HG03457 (cell line): ENCODE results near the gene ANKRD11.

Experiments used
- ATAC-seq: cut with Tn5 transposase; IDR thresholded peaks from one replicate; pipeline ENCODE4 v1.9.1; 2021; ENCODE audit warnings: moderate number of reproducible peaks; ENCODE audit not compliant: unreplicated experiment

Gene ANKRD11

DNA sequence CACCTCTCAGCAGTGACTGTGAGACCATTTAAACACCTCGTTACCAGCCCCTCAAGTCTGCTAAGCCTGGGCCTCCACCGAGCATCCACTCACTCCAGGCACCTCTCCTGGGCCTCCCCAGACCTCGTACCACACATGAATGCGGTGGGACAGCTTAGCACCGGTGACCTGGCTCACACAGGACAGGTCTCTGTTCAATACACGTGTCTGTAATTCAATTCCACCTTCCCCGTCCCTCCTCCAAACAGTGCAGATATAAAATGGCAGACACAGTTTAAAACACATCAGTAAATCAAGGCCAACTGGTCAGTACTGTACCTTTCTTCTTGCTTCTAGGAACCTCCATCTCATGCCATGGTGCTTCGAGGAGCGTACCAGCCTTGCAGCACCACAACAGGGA is 199.0 kb downstream of the ANKRD11 start:
- no peak for ATAC-seq

DNA sequence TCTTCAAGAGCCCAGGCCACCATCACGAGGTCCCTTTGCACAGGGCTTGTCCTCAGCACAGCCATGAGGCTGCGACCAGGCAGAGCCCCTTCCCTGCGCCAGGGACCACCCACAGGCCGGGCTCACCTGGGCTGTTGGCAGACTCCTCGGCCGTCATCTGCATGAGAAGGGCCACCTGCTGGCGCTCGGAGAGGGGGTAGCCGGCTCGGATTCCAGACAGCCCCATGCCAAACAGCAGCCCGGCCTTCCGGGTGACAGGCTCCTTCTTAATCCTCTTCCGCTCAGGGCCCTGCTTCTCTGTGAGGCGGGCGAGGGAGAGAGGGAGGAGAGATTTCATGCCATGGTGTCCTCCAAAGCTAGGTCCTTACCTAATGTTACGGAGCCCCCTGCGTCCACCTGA is 199.5 kb downstream of the ANKRD11 start:
- no peak for ATAC-seq

DNA sequence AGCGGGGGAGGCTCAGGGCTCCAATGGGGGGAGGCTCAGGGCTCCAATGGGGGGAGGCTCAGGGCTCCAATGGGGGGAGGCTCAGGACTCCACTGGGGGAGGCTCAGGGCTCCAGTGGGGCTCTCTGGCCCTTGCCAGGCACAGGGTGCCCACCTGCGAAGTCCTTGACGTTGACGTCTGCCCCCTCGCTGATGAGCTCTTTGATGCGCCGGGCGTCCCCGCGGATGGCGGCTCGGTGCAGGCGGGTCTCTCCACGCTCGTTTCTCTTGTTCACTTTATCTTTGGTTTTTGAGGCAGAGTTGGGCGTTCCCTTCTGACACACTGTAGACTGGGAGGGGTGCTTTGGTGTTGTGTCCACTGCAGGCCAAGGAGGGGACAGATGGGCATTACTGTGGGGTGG is 199.9 kb downstream of the ANKRD11 start:
- ATAC-seq = no peak

DNA sequence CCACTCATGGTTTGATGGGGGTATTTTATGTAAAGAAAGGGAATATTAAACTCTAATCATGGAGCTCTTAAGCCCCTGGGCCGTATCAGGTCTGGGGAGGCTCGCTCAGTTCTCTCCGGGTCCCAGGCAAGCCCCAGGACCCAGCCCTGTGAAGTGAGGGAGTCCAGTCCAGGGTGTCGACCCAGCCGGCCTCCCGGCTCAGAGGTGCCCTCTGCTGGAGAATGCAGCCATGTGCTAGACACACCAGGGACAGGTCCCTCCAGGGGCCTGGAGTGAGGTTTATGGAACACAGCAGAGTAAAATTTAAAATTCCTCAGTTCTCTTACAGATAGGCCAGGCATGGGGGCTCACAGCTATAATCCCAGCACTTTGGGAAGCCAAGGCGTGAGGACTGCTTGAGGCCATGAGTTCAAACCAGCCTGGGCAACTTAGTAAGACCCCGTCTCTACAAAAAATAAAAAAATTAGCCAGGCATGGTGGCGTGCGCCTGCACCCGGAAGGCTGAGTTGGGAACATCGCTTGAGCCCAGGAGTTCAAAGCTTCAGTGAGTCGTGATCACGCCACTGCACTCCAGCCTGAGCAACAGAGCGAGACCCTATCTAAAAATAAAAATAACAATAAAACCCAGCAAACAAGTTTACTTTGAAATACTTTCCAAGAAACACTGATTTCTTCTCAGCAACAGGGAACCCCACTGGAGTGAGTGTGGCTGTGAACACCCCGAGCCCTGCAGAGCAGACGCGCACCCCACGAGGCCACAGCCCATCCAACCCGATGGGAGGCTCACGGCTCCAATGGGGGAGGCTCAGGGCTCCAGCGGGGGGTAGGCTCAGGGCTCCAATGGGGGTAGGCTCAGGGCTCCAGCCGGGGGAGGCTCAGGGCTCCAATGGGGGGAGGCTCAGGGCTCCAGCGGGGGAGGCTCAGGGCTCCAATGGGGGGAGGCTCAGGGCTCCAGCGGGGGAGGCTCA is 200.6 kb downstream of the ANKRD11 start:
- ATAC-seq = no peak

DNA sequence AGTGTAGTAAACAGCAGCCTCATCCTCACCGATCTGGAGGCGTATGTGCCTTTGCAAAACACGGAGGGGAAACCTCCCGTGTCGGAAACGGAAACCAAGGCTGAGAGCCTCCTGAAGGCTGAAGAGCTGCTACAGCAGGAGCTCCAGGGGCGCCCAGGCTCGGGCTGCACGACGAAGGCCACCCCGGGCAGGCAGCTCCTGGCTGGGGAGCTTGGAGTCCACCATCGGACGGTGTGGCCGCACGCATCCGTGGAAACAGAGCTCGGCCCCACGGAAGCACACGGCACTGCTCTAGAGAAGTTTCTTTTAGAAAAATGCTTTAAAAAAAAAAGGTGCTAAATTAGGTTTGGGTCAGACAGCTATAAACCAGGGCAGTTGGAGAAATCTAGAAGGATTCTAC is 201.4 kb downstream of the ANKRD11 start:
- no peak for ATAC-seq

DNA sequence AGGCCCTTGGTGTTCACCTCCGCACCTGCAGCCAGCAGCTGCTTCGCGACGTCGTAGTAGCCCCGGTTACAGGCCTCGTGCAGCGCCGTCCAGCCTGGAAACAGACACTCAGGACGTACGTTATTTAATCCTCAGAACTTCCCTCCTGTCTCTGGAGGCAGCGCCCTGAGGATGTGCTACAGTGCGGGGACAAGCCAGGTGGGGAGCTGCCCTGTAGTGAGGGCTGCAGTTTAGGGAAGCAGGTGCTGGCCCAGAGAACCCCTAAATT is 201.8 kb downstream of the ANKRD11 start:
- ATAC-seq = no peak

DNA sequence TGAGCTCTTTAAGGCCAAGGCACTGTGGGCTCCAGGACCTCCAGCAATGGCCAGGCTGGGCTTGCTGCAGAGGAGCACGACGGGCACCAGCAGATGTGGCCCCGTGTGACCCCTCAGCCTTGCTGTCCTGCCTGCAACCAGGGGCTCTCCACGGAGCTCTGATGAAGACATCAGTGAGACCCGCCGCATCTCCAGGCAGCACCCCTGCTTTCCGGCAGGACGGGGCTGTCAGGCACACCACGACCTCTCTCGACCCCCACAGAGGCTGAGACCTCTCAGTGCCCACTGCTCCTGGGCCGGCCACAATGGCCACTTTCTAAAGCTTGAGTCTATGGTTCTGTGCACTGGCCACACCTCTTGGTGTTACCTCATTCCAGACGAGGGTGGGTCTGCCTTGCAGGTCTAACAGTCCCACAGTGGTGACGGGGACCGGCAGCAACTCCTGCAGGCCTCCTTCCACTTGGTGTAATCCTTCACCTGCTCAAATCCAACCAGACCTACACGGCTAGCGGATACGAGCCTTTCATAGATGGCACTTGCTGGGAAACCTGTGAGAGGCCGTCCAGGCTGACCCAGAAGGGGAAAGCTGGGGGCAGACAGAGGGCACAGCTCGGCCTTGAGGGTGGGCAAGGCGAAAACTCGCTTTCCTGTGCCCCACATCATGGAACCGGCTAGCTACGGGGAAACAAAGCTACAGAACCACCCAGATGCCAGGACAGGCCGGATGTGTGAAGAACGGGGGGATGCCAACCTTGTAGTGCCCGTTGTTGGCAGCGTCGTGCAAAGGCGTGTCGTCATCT is 202.4 kb downstream of the ANKRD11 start:
- no peak for ATAC-seq

DNA sequence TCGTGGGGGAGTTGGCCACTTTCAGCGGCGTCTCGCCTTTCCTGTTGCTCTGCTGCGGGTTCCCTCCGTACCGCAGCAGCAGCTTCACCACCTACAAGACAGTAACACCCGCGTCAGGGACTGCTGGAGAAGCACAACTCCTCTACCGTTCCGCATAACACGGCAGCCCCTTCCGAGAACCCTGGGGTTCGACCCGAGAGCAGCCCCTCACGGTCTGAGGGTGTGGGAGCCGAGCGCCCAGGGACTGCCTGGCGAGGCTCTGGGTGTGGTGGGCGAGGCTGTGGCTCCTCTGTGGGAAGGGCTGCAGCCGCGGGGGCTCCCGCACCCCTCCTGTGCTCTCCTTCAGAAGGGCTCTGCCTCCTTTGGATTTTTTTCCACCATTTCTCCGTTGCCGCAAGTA is 204.3 kb downstream of the ANKRD11 start:
- no peak for ATAC-seq

DNA sequence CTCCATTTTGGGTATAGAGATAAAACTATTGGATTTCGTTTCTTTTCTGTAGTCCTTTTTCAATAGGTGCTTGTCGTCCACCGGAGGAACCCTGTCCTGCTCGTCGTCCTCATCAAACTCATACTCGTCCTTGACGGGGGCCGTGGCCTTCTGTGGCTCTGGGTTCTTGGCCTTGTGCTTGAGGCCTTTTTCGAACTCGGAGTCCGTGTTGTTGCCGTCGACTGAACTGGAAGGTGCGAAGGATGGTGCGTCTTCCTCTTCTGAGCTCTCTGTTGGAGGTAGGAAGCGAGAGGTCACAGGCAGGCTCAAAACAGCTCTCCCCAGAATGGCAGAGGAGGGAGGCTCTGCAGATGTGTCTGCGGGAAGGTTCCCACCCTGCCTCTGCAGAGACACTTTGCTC is 205.0 kb downstream of the ANKRD11 start:
- ATAC-seq = no peak

DNA sequence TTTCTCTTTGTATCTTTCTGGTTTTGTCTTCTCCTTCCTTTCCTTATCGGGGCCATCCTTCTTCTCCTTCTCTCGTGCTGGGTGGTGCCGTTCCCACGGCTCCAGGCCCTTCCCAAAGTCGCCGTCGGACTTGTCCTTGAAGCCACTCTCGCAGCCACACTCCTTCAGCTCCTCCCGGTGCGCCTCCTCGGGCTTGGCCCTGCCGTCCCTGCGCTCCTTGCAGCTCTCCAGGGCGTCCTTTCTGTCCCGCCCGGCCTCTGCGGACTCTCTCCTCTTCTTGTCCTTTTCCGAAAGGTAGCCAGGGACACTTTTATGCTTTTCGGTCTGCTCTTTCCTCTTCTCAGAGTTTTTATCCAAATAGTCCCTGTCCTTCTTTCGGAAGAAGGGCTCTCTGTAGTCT is 206.9 kb downstream of the ANKRD11 start:
- ATAC-seq = no peak

DNA sequence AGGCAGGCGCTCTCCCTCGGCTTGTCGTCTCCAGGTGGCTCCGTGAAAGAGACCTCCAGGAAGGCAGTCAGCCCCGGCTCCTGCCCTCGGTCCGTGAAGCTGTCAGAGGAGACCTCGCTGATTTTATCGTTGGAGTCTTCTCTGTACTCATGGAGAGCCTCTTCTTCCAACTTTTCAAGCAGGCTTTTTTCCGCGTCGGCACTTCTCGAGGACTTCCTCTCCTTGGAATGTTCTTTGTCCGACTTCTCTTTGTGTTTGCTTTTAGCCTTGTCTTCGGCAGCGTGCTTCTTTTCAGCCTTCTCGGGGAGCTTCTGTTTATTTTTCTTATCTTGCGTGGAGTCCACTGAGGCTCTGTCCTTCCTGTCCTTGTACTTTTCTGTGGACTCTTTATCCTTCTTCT is 207.8 kb downstream of the ANKRD11 start:
- ATAC-seq = no peak

DNA sequence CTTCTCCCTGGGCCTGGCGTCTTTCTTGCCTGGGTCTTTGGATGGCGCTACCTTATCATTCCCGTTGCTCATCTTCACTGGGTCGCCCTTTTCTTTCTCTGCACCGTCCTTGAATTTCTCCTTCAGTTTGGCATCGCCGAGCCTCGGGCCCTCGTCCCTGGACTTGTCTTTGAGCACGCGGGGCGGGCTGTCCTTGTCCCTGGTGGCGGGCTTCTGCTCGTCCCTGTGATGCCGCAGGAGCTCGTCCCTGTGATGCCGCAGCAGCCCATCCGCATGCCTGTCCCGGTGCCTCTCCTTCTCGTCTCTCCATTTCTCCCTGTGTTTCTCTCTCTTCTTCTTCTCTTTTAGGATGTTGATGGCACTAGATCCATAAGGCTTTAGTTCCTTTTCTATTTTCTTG is 208.5 kb downstream of the ANKRD11 start:
- ATAC-seq = no peak

DNA sequence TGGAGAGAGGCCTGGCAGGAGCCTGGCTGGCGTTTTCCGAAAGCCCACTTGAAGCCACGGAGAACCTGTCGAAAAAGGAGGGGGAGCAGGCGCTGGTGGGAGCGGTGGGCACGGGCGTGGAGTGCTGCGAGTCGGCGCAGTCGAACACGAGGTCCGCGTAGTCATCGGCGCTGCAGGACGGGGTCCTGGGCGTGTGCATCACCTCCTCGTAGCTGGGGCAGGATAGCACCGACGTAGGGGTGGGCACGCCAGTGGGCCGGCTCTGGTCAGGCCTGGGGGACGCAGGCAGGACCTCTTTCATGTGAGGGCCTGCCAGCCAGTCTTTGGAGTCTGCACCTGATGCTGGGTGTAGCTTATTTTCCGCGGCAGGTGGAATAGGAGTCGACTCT is 209.2 kb downstream of the ANKRD11 start:
- ATAC-seq = no peak

DNA sequence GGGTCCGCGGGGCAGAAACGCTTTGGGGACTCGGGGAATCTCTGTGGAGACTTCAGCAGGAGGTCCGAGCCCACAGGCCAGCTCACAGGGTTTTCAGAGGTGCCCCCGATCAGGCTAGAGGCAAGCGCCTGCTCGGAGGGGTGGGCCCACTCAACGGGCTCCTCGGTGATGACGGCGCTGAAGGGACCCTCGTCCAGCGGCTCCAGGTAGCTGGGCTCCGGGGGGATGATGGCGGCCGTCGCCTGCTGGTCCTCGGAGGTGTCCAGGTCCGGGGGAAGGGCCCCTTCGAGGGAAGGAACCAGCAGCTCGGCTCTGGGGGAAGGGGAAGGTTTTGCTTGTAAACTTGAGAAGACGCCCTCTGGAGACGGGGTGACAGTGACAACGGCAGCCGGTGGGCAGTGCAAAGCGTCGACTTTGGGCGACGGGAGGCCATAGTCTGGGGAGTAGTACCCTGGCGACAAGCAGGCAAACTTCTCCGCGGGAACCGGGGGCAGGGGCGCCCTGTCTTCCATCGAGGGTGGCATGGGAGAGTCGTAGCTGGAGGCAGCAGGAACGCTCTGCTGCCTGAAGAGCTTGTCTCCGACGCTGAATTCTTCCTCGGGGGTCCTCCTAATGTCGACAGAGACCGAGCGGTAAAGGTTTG is 209.7 kb downstream of the ANKRD11 start:
- ATAC-seq = no peak

DNA sequence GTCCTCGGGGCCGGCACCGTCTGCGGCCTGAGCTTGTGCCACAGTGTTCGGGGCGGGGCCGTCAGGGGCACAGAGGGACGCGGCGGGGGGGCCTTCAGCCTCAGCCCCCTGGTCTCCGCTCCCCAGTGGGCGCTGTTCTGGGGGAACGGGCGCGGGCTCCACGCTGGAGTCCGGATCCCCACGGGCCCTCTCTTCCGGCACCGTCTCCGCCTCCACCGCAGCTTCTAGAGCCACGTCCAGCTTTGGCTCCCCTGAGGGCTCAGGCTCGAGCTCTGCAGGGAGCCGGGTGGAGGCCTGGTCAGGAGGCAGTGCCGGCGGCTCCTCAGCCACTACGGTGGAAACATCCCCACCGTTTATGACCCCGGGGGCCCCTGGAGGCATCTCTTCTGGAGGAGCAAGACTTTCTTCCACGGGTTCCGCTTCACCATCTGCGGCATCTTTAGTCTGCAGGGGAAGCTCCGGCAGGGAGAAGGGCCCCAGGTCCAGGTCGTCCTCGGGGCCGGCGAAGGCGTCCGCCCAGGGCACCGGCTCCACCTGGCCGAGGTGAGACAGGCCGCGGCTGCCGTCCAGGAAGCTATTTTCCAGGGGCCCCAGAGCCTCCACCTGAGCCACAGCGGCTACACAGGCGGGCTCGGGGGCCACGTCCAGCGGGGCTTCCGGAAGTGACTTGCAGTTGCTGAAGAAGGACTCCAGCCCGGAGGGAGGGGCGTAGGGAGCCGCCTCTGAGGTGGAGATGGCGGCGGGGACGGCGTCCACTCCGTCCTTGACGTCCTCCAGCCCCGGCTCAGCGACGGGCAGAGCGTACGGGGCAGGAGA is 210.5 kb downstream of the ANKRD11 start:
- no peak for ATAC-seq

DNA sequence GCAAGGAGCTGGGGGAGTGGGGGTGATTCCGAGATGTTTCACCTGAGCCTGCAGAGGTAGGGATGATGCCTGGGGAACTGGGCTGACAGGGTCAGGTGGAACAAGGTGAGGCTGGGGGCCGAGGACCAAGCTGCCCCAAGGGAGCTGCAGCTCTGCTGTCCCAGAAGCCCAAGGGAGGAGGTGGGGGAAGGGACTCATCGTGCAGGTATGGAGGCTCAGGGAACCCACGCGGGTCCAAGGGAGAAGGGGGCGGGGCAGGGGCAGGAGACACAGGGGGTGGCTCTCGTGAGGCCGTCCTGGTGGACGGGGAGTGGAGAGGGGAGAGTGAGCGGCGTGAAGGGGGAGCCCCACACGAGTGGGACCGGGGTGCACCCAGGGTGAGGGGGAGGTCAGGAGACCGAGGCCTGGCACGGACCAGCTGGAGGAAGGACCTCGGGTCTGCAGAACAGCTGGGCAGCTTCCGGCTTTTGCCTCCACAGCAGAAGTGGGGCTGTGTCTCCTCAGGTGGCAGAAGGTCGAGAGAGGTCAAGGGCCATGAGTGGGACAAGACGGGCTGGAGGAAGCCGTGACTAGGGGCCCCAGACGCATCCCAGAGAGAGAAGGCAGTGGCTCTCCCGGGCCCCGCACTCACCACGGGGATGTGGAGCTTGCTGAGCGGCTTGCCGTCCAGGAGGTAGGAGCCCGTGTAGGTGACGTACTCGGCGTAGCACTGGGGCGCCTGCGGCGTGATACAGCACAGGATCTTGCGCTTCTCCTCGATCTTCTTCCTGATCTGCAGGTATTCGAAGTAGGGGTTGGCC is 211.7 kb downstream of the ANKRD11 start:
- no peak for ATAC-seq

DNA sequence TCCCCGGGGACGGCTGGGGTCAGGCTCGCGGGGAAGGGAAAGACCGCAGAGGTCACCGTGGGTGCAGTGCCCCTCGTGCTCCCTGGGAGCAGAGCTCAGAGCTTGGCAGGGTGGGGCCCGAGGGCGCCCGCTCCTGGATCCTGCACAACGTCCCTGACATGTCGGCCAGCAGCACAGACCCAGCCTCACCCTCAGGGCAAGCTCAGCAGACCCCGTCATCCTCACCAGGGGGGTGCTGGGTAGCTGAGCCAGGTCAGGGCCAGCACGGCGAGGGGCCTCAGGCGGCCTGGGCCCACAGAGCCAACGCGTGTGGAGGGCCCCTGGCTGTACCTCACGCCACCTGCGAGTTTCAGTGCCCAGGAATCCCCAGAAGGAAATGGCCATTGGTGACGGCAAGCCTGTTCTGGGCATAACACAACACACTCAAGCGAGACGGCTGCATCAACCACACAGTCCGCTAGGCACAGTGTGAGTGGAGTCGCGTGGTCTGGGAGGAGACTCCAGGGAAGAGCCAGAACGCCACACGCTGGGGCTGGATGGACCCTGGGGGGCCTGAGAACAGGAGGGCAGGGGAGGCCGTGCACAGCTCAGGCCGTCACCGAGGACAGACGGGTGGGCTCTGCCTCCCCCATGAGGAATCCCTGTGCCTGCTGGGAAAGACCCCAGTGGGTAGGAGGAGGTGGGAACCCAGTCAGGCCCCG is 212.6 kb downstream of the ANKRD11 start:
- ATAC-seq = no peak

DNA sequence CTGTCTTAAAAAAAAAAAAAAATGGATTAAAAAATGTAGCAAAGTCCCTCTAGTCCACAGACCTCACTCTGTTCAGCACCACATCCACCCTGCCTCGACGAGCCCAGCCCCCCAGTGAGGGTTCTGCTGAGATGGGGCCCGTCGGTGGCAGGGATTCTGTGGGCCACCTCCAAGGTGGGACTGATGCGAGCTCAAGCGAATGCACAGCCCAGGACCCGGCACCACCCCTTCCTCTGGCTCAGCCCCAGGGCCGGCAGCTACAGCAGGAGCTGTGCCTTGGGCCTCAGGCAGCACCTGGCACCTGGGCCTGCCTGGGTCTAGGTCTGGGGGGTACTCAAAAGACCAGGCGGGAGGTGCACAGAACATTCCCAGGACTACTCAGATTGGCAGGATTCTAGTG is 213.3 kb downstream of the ANKRD11 start:
- no peak for ATAC-seq

DNA sequence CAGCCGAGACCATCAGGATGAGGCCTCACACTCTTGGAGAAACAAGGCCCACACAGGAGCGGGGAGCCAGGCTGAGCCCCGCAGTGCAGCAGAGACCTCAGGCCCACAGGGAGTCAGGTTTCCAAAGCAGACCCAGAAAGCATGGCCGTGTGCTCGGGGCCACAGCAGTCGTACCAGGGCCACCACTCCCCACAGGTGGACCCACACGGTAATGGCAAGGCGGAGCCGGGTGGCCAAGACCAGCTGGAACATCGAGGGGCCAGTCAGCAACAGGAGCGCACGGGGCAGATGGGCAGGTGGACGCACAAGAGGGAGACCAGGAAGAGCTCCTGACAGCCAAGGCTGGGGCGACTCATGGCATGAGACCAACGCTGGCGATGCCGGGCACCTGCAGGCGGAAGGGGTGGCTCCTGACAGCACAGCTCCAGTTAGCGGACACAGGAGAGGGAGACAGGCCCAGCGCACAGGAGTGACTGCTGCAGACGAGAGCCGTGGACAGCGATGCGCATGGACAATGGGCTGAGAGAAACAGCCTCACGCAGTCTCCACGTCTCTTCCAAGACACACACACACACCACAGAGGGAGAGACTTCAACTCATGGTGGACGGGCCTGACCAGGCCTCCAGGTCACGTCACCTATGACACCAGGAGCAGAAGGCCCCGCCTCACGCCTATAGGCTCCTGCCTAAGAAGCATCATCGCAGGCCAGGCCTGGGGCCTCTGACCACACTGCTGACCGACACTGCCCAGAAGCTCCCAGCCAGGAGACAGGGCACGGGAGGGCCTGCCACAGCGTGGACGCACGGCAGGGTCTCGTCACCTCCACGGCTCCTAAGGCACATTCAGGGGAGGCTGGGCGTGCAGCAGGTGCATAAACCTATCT is 214.3 kb downstream of the ANKRD11 start:
- ATAC-seq = no peak
